Lower leg skin (tissue), 4 donors: ENCODE data around the gene DYNLT5. TPM values are rescaled to one million over a fixed set of nuclear protein-coding genes. Genes with fewer than 3 reads are reported as not detected.

Experiments used
- DNase-seq, 2 donors: peaks; one replicate each; pipeline ENCODE4 v3.0.0-alpha.2; 2019; ENCODE audit warnings: low spot score in 2 of 2
- H3K4me3 ChIP-seq: fragments of 200-600 bp; sonication (generic); 2 replicates; pipeline ENCODE4 v1.5.1; 2017; ENCODE audit warnings: mild to moderate bottlenecking, low read depth; ENCODE audit not compliant: poor library complexity, severe bottlenecking
- POLR2A ChIP-seq, 2 donors: fragments of 450-650 bp; IDR thresholded peaks; one replicate each; pipeline ENCODE4 v1.6.1; 2016 to 2017; ENCODE audit warnings: antibody characterized with exemption in 2 of 2, mild to moderate bottlenecking in 1 of 2, moderate library complexity in 1 of 2
- WGBS, 2 donors: methylation state at CpG; one replicate each; pipeline ENCODE4 v1.1.5; 2018; 5-methylcytosine and 5-hydroxymethylcytosine counted together
- intact Hi-C: fragments of 100-400 bp; cut with DNase I; formaldehyde crosslinking; loops from one replicate; pipeline ENCODE4 v1.15.0; 2023; ENCODE audit warnings: low total_unique reads
- total RNA-seq, 4 donors: library from RNA; depleted of rRNA; stranded (reverse); fragments of >200 nt; gene quantifications; one replicate each; pipeline ENCODE4 v1.1.0, GENCODE V29; 2016
- TF ChIP-seq, protein P1 (sequence below), 3 donors: fragments of 450-650 bp; IDR thresholded peaks; one replicate each; pipeline ENCODE4 v1.5.1; 2016; ENCODE audit warnings: antibody characterized with exemption in 3 of 3, mild to moderate bottlenecking in 3 of 3, moderate library complexity in 2 of 3

Gene DYNLT5, protein sequence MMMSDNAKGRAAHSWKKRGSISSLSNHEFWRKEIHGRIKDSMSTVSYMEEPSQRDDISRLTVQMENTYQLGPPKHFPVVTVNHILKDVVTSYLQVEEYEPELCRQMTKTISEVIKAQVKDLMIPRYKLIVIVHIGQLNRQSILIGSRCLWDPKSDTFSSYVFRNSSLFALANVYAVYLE
- 1 to 10 TPM in 1 of 4 donors, under 1 TPM in 2, not detected in 1; 0.83 to 1.0 (median 0.97) TPM for total RNA-seq

DNA sequence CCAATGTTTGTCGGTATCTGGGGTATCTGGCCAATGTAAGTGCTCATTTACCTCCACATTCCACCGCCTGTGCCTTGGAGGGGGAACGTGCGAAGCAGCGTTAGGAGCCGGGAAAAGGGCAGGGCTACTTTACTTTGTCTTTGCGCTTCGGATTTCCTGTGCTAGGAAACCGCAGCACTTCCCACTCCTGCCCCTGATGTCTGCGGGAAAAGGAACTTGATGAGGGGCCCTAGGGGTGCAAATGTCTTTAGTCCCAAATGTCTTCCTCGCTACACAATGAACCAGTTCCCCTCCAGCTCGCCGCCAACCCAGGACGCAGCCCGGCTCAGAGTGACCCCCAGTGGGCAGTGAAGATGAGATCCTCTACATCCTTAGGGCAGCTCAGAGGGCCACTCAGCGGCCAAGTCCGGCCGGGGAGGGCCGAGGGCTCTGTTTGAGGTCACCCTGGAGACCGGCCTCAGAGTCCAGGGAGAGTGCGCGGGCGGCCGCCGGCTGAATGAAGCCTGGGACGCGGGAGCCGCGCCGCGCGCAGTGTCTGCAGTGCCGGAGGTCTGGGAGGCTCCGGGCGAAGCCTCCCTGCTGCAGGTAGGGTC lies at the start of gene DYNLT5:
Gene DYNLT5 (plus strand): TSS at position 460 of the 593 bp plus-strand sequence. CDS start 2,200 bp downstream, outside the sequence.
- DNase-seq: peak in 1 of 2 donors; percentile 86
- H3K4me3 ChIP-seq: no peak within 1 kb of the TSS
- WGBS, 2 donors: 4 to 9% methylated on average over 26 to 34 of the region's 35 CpGs
- intact Hi-C loops: no loop called here
- TF ChIP-seq POLR2A (IDR thresholded peaks at IDR 0.05): no peak
- TF ChIP-seq, protein P1, sequence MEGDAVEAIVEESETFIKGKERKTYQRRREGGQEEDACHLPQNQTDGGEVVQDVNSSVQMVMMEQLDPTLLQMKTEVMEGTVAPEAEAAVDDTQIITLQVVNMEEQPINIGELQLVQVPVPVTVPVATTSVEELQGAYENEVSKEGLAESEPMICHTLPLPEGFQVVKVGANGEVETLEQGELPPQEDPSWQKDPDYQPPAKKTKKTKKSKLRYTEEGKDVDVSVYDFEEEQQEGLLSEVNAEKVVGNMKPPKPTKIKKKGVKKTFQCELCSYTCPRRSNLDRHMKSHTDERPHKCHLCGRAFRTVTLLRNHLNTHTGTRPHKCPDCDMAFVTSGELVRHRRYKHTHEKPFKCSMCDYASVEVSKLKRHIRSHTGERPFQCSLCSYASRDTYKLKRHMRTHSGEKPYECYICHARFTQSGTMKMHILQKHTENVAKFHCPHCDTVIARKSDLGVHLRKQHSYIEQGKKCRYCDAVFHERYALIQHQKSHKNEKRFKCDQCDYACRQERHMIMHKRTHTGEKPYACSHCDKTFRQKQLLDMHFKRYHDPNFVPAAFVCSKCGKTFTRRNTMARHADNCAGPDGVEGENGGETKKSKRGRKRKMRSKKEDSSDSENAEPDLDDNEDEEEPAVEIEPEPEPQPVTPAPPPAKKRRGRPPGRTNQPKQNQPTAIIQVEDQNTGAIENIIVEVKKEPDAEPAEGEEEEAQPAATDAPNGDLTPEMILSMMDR (IDR thresholded peaks at IDR 0.05): no peak

DNA sequence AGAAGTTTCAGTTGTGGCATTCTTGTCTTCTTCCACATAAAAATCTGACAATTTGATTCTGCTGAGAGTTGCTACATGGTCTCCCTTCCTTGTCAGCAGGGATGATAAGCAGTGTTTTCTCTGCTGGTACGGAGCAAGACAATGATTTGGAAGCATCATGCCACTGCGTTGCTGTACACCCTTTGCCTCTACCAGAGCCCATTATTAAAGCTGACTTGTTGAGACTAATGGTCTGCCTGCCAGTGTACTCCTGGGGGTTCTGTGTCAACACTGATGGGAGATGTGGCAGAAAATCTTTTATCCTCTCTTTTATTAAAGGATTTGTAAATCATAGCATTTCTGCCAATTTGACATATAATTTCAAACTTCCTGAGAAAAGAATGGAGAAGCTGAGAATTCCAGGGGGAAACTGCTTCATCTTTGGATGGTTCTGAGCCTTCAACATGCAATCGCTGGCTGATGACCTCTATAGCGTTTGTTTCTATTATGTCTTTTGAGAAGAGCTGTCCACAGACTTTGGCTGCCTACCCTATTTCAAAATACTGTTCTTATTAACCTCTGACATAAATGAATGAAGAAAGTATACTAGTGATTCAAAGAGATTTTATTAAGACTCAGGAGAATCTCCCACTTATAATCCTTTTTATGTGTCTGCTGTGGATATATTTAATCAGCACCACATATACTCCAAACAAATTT lies 47.9 kb upstream of the DYNLT5 start:
- H3K4me3 ChIP-seq: no peak overlapping the region
- 72 to 82% methylated on average over 4 of the region's 4 CpGs for WGBS, 2 donors
- TF ChIP-seq, protein P1 (IDR thresholded peaks at IDR 0.05): no peak
- no peak for TF ChIP-seq POLR2A (IDR thresholded peaks at IDR 0.05)
- intact Hi-C loops: loop anchor here (5.0 kb wide), 1 partner anchor 153 kb away; no protein-coding TSS in a partner anchor
- DNase-seq: no peak

DNA sequence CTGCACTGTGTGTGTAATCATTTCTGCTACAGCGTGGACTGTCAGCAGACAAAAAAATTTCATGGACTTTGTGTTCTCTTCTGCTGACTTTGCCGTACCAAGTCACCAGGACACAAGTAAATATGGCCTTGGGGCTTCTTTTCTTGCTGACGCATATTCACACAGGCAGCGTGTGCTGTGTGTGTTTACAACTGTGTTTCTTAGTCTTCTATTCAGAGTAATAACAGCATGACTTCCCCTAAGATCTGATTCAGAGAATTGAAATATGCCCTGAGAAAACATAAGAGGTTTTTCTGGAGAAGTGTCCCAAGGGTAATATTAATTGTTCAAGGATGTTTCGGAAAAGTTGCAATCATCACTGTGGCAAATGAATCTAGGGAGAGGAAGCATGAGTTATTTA lies 47.1 kb upstream of the DYNLT5 start:
- DNase-seq: peak in 1 of 2 donors; percentile 19
- H3K4me3 ChIP-seq: no peak overlapping the region
- intact Hi-C loops: no loop called here
- TF ChIP-seq POLR2A (IDR thresholded peaks at IDR 0.05): no peak
- TF ChIP-seq, protein P1 (IDR thresholded peaks at IDR 0.05): no peak
- 30 to 45% methylated on average over 5 of the region's 5 CpGs for WGBS, 2 donors

DNA sequence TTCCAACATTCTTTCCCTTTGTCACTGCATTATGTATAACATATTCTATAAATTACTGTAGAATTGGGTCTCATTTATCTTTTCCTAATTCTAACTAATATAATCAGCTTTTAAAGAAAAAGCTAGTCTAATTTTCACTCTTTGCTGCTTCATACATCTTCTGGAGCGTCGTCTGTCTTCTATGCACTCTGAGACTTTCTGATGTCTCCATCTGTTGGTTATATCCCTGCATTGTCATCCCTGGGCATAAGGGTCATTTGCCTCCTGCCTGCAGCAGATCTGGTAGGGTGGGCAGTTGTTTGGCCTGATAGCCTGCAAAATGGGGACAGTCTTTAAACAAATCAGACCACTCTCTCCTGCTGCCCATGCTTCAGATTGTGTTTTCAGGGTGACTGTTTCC lies 40.8 kb upstream of the DYNLT5 start:
- intact Hi-C loops: no loop called here
- TF ChIP-seq, protein P1 (IDR thresholded peaks at IDR 0.05): no peak
- no peak for TF ChIP-seq POLR2A (IDR thresholded peaks at IDR 0.05)
- no peak for DNase-seq
- 16 to 56% methylated on average over 2 of the region's 2 CpGs for WGBS, 2 donors
- no peak overlapping the region for H3K4me3 ChIP-seq

DNA sequence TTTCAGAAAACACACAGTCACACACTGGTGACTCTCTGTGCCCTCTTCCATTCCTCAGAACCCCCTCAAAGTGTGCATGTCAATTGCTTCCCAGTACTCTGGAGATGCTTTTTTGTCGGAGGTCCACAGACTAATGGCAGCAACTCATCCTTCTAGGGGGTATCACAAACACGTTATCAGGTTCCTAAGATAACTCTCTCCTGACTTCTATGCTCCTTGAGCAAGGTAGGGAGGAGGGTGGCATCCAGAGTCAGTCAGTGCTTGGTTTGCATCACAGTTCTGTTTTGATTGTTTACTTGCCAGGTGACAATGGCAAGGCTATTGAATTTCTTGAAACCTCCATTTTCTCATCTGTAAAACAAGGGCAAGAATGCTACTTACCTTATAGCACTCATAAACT lies 39.4 kb upstream of the DYNLT5 start:
- TF ChIP-seq, protein P1 (IDR thresholded peaks at IDR 0.05): no peak
- no peak for TF ChIP-seq POLR2A (IDR thresholded peaks at IDR 0.05)
- 68 to 82% methylated on average over 2 of the region's 2 CpGs for WGBS, 2 donors
- DNase-seq: no peak
- intact Hi-C loops: no loop called here
- no peak overlapping the region for H3K4me3 ChIP-seq
